NT2/D1 (cell line): Measurements from ENCODE around the gene TTLL8.

ENCODE experiments used
- SUZ12 ChIP-seq: IDR thresholded peaks from 2 replicates; pipeline ENCODE4 v1.6.1; 2011; ENCODE audit not compliant: insufficient read length, insufficient read depth; ENCODE audit errors: extremely low read depth
- YY1 ChIP-seq: IDR thresholded peaks from 2 replicates; pipeline ENCODE4 v1.6.1; 2011; ENCODE audit not compliant: insufficient read length, insufficient read depth
- ZNF274 ChIP-seq: IDR thresholded peaks from 2 replicates; pipeline ENCODE4 v1.6.1; 2011; ENCODE audit warnings: mild to moderate bottlenecking, low read depth, low read length

DNA sequence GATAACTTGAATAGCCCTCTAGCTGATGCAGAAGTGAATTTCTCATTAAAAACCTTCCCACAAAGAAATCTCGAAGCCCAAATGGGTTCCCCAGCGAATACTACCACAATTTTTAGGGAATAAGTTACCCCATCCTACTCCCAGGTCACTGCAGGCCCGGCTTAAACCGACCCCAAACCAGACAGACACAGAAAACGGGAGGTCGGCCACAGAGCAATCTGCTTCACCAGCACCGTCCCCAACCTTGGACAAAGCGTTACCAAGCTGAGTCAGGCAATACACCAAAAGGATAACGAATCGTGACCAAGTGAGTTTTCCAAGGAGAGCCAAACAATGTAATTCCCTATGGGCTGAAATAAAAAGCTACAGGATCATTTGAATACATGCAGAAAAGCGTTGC, 31.1 kb upstream of the TTLL8 start:
- TF ChIP-seq ZNF274 (no peak), YY1 (no peak), SUZ12 (no peak)
